NCI-H345 (cell line): ENCODE measurements around the gene LOXL3.

Experiments
- DNase-seq: peaks from one replicate; lab custom pipeline; 2025; lab: John Stamatoyannopoulos, UW

The LOXL3 gene

GRCh38 chr2:74526649-74527230 lies 27.0 kb downstream of the LOXL3 start:
- DNase-seq: no peak

GRCh38 chr2:74525717-74526648 lies 27.8 kb downstream of the LOXL3 start, which contains the start of gene DQX1:
Gene DQX1 (minus strand): TSS chr2:74526231. CDS start chr2:74525729, 502 bp downstream.
- peak; percentile 11 for DNase-seq

- DNase-seq: no peak
These were observed 28.6 kb downstream of the LOXL3 start for GRCh38 chr2:74524955-74525716.

- DNase-seq: no peak
These were observed 29.7 kb downstream of the LOXL3 start for GRCh38 chr2:74524005-74524404.

- DNase-seq: no peak
These were observed 31.2 kb downstream of the LOXL3 start for GRCh38 chr2:74522516-74522915.

- no peak for DNase-seq
These were observed 37.1 kb downstream of the LOXL3 start for GRCh38 chr2:74516650-74517049.

- no peak for DNase-seq
These were observed 37.6 kb downstream of the LOXL3 start for GRCh38 chr2:74515981-74516633.

- no peak for DNase-seq
These were observed 38.3 kb downstream of the LOXL3 start for GRCh38 chr2:74515271-74515980.

GRCh38 chr2:74514368-74515270 lies 39.1 kb downstream of the LOXL3 start, which contains the start of gene TLX2:
Gene TLX2 (plus strand): TSS chr2:74514450. CDS start chr2:74514807, 357 bp downstream.
- DNase-seq: peak; percentile 12

GRCh38 chr2:74513605-74514367 lies 40.0 kb downstream of the LOXL3 start:
- no peak for DNase-seq

GRCh38 chr2:74512744-74513604 lies 40.8 kb downstream of the LOXL3 start:
- no peak for DNase-seq

- DNase-seq: no peak
These were observed 42.4 kb downstream of the LOXL3 start for GRCh38 chr2:74511104-74511989.

GRCh38 chr2:74510272-74510671 lies 43.5 kb downstream of the LOXL3 start:
- no peak for DNase-seq

GRCh38 chr2:74507926-74508520 lies 45.7 kb downstream of the LOXL3 start:
- DNase-seq: peak; percentile 21

- peak; percentile 99 for DNase-seq
These were observed 46.4 kb downstream of the LOXL3 start, which contains the start of gene PCGF1 for GRCh38 chr2:74507145-74507925. Gene PCGF1 (minus strand): TSS chr2:74507695. CDS start chr2:74507668, 27 bp downstream.
